Type B pancreatic cell (in vitro differentiated cells): Measurements from ENCODE around the gene DPM3. TPM values are rescaled to one million over a fixed set of nuclear protein-coding genes. Genes with fewer than 3 reads are reported as not detected.
A peak's percentile ranks its signal among the peaks of the same experiment; 100 is the strongest.

Source experiments
- DNase-seq: peaks from one replicate; pipeline ENCODE4 v3.0.0; 2021; ENCODE audit warnings: mixed read lengths; ENCODE audit not compliant: unreplicated experiment; ENCODE audit errors: extremely low spot score
- H3K27ac Mint-ChIP-seq: 2 replicates; pipeline ENCODE4 v1.8.0; 2021; ENCODE audit warnings: mild to moderate bottlenecking, mixed read lengths
- H3K27me3 Mint-ChIP-seq: 2 replicates; pipeline ENCODE4 v1.8.0; 2021; ENCODE audit warnings: mixed read lengths
- H3K36me3 Mint-ChIP-seq: 2 replicates; pipeline ENCODE4 v1.8.0; 2021; ENCODE audit warnings: mixed read lengths
- H3K4me1 Mint-ChIP-seq: one replicate; pipeline ENCODE4 v1.8.0; 2021; ENCODE audit warnings: mixed read lengths; ENCODE audit not compliant: unreplicated experiment
- H3K4me3 Mint-ChIP-seq: 2 replicates; pipeline ENCODE4 v1.8.0; 2021; ENCODE audit warnings: mild to moderate bottlenecking, mixed read lengths
- H3K9me3 Mint-ChIP-seq: 2 replicates; pipeline ENCODE4 v1.8.0; 2021; ENCODE audit warnings: mixed read lengths
- total RNA-seq: library from RNA; stranded (reverse); gene quantifications from 2 replicates; pipeline ENCODE4 v1.2.1, GENCODE V29; 2021; ENCODE audit warnings: low replicate concordance
- TF ChIP-seq, protein P1 (sequence below): fragments of 200-600 bp; sonication (generic); conservative IDR thresholded peaks from 2 replicates; pipeline ENCODE4 v1.5.0; 2021; ENCODE audit warnings: antibody characterized with exemption, mild to moderate bottlenecking

The DPM3 gene
- total RNA-seq, 1 donor from 2014 or later, result 75.3 TPM

DNA sequence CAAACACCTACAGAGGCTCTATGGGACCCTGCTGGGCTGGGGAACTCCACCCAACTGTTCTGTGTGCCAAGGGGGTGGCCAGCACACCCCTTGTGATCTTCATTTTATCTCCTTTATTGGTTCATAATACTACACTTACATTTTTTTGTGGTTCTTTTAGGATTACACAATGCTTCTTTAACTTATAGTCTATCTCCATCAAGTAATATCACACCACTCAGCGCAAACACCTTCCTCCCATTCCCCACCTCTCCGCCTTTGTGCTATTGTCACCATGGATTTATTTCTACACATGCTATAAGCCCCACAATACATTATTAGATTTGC is 45.7 kb downstream of the DPM3 start:
- H3K27me3 Mint-ChIP-seq, result peaks cover 4% of the 10 kb centered on the region
- DNase-seq, result no peak
- H3K27ac Mint-ChIP-seq, result peak overlapping the region; percentile 50
- TF ChIP-seq, protein P1, sequence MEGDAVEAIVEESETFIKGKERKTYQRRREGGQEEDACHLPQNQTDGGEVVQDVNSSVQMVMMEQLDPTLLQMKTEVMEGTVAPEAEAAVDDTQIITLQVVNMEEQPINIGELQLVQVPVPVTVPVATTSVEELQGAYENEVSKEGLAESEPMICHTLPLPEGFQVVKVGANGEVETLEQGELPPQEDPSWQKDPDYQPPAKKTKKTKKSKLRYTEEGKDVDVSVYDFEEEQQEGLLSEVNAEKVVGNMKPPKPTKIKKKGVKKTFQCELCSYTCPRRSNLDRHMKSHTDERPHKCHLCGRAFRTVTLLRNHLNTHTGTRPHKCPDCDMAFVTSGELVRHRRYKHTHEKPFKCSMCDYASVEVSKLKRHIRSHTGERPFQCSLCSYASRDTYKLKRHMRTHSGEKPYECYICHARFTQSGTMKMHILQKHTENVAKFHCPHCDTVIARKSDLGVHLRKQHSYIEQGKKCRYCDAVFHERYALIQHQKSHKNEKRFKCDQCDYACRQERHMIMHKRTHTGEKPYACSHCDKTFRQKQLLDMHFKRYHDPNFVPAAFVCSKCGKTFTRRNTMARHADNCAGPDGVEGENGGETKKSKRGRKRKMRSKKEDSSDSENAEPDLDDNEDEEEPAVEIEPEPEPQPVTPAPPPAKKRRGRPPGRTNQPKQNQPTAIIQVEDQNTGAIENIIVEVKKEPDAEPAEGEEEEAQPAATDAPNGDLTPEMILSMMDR, result no peak
- no peak overlapping the region for H3K4me3 Mint-ChIP-seq
- no peaks in the 10 kb centered on the region for H3K9me3 Mint-ChIP-seq
- H3K36me3 Mint-ChIP-seq, result no peaks in the 10 kb centered on the region
- peaks cover 28% of the 10 kb centered on the region for H3K4me1 Mint-ChIP-seq

DNA sequence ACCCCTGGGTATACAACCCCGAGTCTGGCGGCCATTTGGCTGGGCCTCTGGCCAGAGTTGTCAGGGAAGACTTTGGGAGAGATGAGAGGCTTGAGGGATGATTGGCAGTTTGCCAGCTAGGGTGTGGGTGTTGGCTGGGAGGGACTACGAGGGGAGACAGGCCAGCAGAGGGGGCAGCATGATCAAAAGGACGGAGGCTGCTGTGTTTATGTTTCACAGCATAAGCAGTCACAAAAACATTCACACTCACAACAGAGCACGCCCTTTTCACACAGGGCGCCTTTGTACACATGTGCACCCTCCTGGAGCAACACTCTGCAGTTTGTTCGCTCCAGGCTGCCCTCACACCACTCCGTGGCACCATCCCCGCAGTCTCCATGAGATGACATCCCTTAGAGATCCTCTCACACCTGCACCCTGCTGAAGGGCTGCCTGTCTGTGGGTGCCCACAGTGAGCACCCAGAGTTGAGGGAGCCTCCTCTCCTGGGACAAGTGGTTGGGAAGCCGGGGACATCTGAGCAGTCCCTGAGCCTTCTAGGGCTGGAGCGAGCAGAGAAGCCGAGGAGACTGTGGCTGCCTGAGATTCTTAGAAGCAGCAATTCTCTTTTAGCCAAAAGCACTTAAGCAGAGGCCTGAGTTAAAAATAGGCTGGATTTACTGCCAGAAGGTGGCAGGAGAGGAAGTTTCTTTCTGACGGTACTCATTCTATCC is 46.3 kb downstream of the DPM3 start:
- H3K4me1 Mint-ChIP-seq, result peaks cover 28% of the 10 kb centered on the region
- peak overlapping the region; percentile 17 for H3K4me3 Mint-ChIP-seq
- TF ChIP-seq, protein P1, result peak; percentile 49
- DNase-seq, result no peak
- no peaks in the 10 kb centered on the region for H3K9me3 Mint-ChIP-seq
- H3K27me3 Mint-ChIP-seq, result peaks cover 4% of the 10 kb centered on the region
- no peaks in the 10 kb centered on the region for H3K36me3 Mint-ChIP-seq
- H3K27ac Mint-ChIP-seq, result peak overlapping the region; percentile 50

DNA sequence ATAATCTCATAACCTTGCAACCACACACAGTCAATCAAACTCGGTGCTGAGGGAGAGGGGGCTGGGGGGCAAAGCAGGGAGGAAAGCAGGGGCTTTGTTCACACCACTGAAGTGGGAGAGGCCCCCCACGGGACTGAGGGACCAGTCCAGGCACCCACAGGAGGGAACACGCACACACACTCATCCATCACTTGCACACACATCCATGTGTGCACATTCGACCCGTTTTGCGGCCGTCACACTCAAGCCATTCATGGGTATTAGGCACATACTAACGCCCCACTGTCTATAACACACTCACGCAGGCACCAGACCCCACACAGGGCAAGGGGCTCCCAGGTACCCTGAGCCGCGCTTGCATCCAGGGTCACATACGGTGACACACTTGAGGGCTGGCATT is 47.7 kb downstream of the DPM3 start:
- no peaks in the 10 kb centered on the region for H3K36me3 Mint-ChIP-seq
- peaks cover 31% of the 10 kb centered on the region for H3K4me1 Mint-ChIP-seq
- TF ChIP-seq, protein P1, result no peak
- no peaks in the 10 kb centered on the region for H3K9me3 Mint-ChIP-seq
- H3K4me3 Mint-ChIP-seq, result no peak overlapping the region
- no peak for DNase-seq
- H3K27ac Mint-ChIP-seq, result peak overlapping the region; percentile 50
- peaks cover 4% of the 10 kb centered on the region for H3K27me3 Mint-ChIP-seq

DNA sequence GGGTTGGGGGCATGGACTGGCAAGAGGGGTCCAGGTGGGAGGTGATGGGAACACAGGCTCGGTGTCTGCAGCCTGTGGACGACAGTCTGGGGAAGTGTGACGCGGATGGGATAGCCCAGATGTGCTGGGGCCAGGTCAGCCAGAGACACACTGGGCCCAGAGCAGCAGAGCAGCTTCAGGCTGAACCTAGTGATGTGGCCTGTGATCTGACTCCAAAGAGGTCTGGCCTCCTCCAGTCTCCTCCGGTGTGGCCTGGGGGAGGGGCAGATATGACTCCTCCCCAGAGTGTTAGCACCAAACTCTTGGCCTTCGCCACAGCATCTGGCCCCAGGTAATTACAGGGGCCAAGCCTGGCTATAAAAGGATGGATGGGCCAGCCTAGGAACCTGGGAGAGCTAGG is 48.2 kb downstream of the DPM3 start:
- no peak for DNase-seq
- peaks cover 4% of the 10 kb centered on the region for H3K27me3 Mint-ChIP-seq
- peaks cover 36% of the 10 kb centered on the region for H3K4me1 Mint-ChIP-seq
- no peaks in the 10 kb centered on the region for H3K9me3 Mint-ChIP-seq
- TF ChIP-seq, protein P1, result no peak
- no peaks in the 10 kb centered on the region for H3K36me3 Mint-ChIP-seq
- H3K4me3 Mint-ChIP-seq, result no peak overlapping the region
- H3K27ac Mint-ChIP-seq, result no peak overlapping the region

DNA sequence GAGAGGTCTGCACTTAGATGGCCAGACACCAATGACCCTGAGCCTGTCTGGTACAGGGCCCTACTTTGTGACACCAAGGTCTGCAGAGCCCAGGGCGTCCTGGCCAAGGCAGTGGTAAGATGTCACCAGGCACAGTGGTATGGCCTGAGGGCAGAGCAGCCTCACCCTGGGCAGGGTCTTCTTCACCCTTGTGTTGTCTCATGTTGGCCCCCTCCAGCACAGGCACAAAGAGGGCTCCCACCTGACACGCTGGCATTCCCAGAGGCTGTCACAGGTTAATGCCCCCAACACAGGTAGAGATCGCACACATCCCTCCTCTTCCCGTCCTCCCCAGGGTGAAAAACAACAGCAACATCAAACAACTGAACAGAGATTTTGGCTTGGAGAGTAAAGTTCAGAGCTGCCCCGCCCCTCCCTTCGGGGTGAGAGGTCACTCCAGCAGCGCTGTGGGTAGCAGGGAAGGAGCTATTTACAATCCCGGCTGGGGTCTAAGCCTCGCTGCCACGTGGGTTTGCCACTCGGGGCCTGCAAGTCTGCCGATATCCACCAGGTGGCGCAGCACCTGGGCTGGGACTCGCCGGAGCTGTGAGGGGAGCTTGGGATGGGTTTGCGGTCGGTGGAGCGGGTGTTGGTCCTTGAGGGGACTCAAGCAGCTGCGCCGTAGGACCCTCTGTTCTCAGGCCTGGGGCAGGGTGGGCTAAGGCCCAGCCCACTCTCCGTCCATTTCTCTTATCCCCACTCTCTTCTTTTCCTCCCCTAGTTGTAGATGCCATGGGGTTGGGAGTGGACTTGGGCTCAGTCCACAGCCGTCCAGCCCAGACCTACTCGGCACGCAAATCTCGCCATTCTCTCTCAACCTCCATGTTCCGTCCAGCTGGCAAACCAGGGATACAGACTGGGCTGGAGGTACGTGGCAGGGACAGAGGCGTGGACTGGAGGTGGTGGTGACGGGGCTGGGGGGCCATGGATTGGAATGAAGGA is 49.0 kb downstream of the DPM3 start:
- TF ChIP-seq, protein P1, result peak; percentile 98
- Mint-ChIP-seq H3K4me1 (peaks cover 36% of the 10 kb centered on the region), H3K4me3 (no peak overlapping the region), H3K36me3 (no peaks in the 10 kb centered on the region), H3K27me3 (peaks cover 4% of the 10 kb centered on the region), H3K9me3 (no peaks in the 10 kb centered on the region), H3K27ac (no peak overlapping the region)
- peak; percentile 91 for DNase-seq

Other genes with a start within 250 kb of the DPM3 start
- 30.3 and 46.2 TPM in 2 replicates for gene PMVK, start 203.8 kb downstream of the DPM3 start, total RNA-seq
- 57.3 and 65.8 TPM in 2 replicates for gene PBXIP1, start 184.4 kb downstream of the DPM3 start, total RNA-seq
- gene PYGO2, start 178.7 kb downstream of the DPM3 start, total RNA-seq, result 48.1 and 49.0 TPM in 2 replicates
- gene SHC1, start 169.8 kb downstream of the DPM3 start, total RNA-seq, result 65.3 and 87.8 TPM in 2 replicates
- 58.8 and 119 TPM in 2 replicates for gene CKS1B, start 165.8 kb downstream of the DPM3 start, total RNA-seq
- 51.4 and 59.0 TPM in 2 replicates for gene FLAD1, start 157.2 kb downstream of the DPM3 start, total RNA-seq
- 0.52 and 1.1 TPM in 2 replicates for gene LENEP, start 146.9 kb downstream of the DPM3 start, total RNA-seq
- gene ZBTB7B, start 137.7 kb downstream of the DPM3 start, total RNA-seq, result 38.1 and 75.9 TPM in 2 replicates
- 1.6 and 2.4 TPM in 2 replicates for gene DCST2, start 106.8 kb downstream of the DPM3 start, total RNA-seq
- gene DCST1, start 106.7 kb downstream of the DPM3 start, total RNA-seq, result not detected in 2 replicates
- gene ADAM15, start 89.2 kb downstream of the DPM3 start, total RNA-seq, result 61.9 and 69.0 TPM in 2 replicates
- 21.2 and 22.1 TPM in 2 replicates for gene EFNA4, start 76.8 kb downstream of the DPM3 start, total RNA-seq
- gene EFNA3, start 61.7 kb downstream of the DPM3 start, total RNA-seq, result 3.4 and 4.7 TPM in 2 replicates
- 26.1 and 69.9 TPM in 2 replicates for gene EFNA1, start 12.7 kb downstream of the DPM3 start, total RNA-seq
- 27.8 and 43.0 TPM in 2 replicates for gene SLC50A1, start 4.7 kb downstream of the DPM3 start, total RNA-seq
- gene KRTCAP2, start 32.8 kb upstream of the DPM3 start, total RNA-seq, result 173 and 179 TPM in 2 replicates
- gene TRIM46, start 33.3 kb upstream of the DPM3 start, total RNA-seq, result 2.0 and 8.1 TPM in 2 replicates
- gene THBS3, start 67.4 kb upstream of the DPM3 start, total RNA-seq, result 23.2 and 28.0 TPM in 2 replicates
- 34.0 and 44.2 TPM in 2 replicates for gene MTX1, start 68.2 kb upstream of the DPM3 start, total RNA-seq
- gene ENTREP3, start 115.0 kb upstream of the DPM3 start, total RNA-seq, result 37.4 and 55.7 TPM in 2 replicates
- 52.0 and 58.7 TPM in 2 replicates for gene SCAMP3, start 121.8 kb upstream of the DPM3 start, total RNA-seq
- 61.5 and 96.8 TPM in 2 replicates for gene CLK2, start 133.0 kb upstream of the DPM3 start, total RNA-seq
- gene HCN3, start 136.9 kb upstream of the DPM3 start, total RNA-seq, result 9.5 and 10.6 TPM in 2 replicates
- 1.0 and 2.4 TPM in 2 replicates for gene PKLR, start 160.9 kb upstream of the DPM3 start, total RNA-seq
- 183 and 187 TPM in 2 replicates for gene FDPS, start 168.3 kb upstream of the DPM3 start, total RNA-seq
- gene RUSC1, start 180.4 kb upstream of the DPM3 start, total RNA-seq, result 30.3 and 39.1 TPM in 2 replicates